Caco-2 (cell line): ENCODE data around the gene IFIT2. TPM values are rescaled to one million over a fixed set of nuclear protein-coding genes. Genes with fewer than 3 reads are reported as not detected.
"Not testable (repeated sequence)": the region's sequence is repeated elsewhere in the genome, so short reads cannot be mapped to it uniquely, and the experiment has no call there.

Experiments
- BruUV-seq: library from RNA; stranded (reverse); fragments of 400-500 nt; replicated peaks from 2 replicates; lab custom pipeline; 2021; lab: Mats Ljungman, UMichigan
- CTCF ChIA-PET: fragments of 300-600 bp; sonication (Branson Sonifier 250); formaldehyde crosslinking; loops from one replicate; lab custom pipeline; 2022; ENCODE audit warnings: antibody characterized with exemption; lab: Charles Lee
- POLR2A ChIA-PET: fragments of 300-600 bp; sonication (Branson Sonifier 250); formaldehyde crosslinking; loops from one replicate; lab custom pipeline; 2022; ENCODE audit warnings: antibody characterized with exemption; lab: Charles Lee
- DNase-seq, 2 experiments: peaks; one replicate each; pipeline versions ENCODE4 v3.0.0 to v3.0.0-alpha.2; 2020 to 2022
- H3K27me3 ChIP-seq: replicated peaks from 2 replicates; pipeline ENCODE4 v1.6.0; 2011; ENCODE audit warnings: low read length; ENCODE audit not compliant: control insufficient read depth, insufficient read depth
- H3K36me3 ChIP-seq: 2 replicates; pipeline ENCODE4 v1.5.1; 2011; ENCODE audit warnings: low read length; ENCODE audit not compliant: control insufficient read depth, insufficient read depth
- H3K4me1 ChIP-seq: fragments of 250-450 bp; sonication (Bioruptor Pico); 2 replicates; pipeline ENCODE4 v1.5.1; 2020; ENCODE audit warnings: mild to moderate bottlenecking
- H3K4me3 ChIP-seq: 2 replicates; pipeline ENCODE4 v1.5.1; 2011; ENCODE audit warnings: low read depth, mild to moderate bottlenecking, control low read depth, low read length
- H3K9me3 ChIP-seq: fragments of 250-450 bp; sonication (Bioruptor Pico); 2 replicates; pipeline ENCODE4 v1.5.1; 2020; ENCODE audit warnings: mild to moderate bottlenecking, moderate library complexity
- H3K27ac Mint-ChIP-seq: one replicate; pipeline ENCODE4 v1.8.0; 2022; ENCODE audit warnings: mixed read lengths; ENCODE audit not compliant: unreplicated experiment
- H3K27me3 Mint-ChIP-seq: one replicate; pipeline ENCODE4 v1.8.0; 2022; ENCODE audit warnings: mixed read lengths; ENCODE audit not compliant: insufficient read depth, unreplicated experiment
- H3K36me3 Mint-ChIP-seq: one replicate; pipeline ENCODE4 v1.8.0; 2022; ENCODE audit warnings: mild to moderate bottlenecking, mixed read lengths; ENCODE audit not compliant: insufficient read depth, unreplicated experiment
- H3K4me1 Mint-ChIP-seq: one replicate; pipeline ENCODE4 v1.8.0; 2022; ENCODE audit warnings: low read depth, mixed read lengths; ENCODE audit not compliant: unreplicated experiment
- H3K4me3 Mint-ChIP-seq: one replicate; pipeline ENCODE4 v1.8.0; 2022; ENCODE audit warnings: mild to moderate bottlenecking, moderate library complexity, mixed read lengths; ENCODE audit not compliant: unreplicated experiment
- H3K9me3 Mint-ChIP-seq: one replicate; pipeline ENCODE4 v1.8.0; 2022; ENCODE audit warnings: mixed read lengths; ENCODE audit not compliant: unreplicated experiment
- intact Hi-C: fragments of 100-400 bp; cut with micrococcal nuclease; formaldehyde crosslinking; loops from one replicate; pipeline ENCODE4 v1.10.0; 2022; ENCODE audit not compliant: unreplicated experiment
- total RNA-seq: library from RNA; stranded (reverse); gene quantifications from 2 replicates; pipeline ENCODE4 v1.2.3, GENCODE V29; 2022
- TF ChIP-seq, protein P1 (sequence below), 2 experiments: fragments of 200-600 bp in 1 of 2; IDR thresholded peaks; 1 replicate in 1 of 2; 2 replicates in 1 of 2; pipeline versions ENCODE4 v1.5.1 to v1.8.0; 2011 to 2022; ENCODE audit warnings: antibody characterized with exemption in 1 of 2, control low read depth in 1 of 2, inconsistent platforms in 1 of 2, low read depth in 1 of 2, low read length in 1 of 2, mild to moderate bottlenecking in 1 of 2, moderate library complexity in 1 of 2; ENCODE audit not compliant: insufficient read depth in 1 of 2, severe bottlenecking in 1 of 2, unreplicated experiment in 1 of 2

IFIT2 gene
- total RNA-seq, 1 experiment from 2014 or later, result 0.43 TPM

DNA sequence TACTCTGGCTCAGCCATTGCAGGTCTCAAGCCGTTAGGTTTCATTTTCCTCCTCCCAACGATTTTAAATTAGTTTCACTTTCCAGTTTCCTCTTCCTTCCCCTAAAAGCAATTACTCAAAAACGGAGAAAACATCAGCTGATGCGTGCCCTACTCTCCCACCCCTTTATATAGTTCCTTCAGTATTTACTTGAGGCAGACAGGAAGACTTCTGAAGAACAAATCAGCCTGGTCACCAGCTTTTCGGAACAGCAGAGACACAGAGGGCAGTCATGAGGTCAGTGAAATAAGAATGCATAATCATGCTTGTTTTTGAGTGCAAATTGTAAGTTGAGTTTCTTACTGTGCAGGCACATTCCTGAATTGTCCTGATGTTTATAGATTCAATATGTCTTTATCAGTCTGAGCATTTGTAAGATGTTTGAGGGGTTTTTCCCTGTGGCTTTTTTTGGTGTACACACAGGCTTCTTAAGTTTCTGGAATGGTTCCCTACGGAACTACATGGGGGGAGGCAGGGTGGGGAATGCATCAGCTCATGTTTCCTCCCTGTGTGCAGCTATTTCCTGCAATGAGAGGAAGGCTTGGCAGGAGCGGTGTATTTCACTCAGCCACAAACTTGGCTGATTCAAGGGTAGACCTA, 26.1 kb downstream of the IFIT2 start, which contains the start of gene IFIT3:
Gene IFIT3, plus strand, starts transcription at position 195 of the 639 bp plus-strand sequence. Its CDS starts 77 bp downstream, at position 272.
- Histone ChIP-seq H3K27me3 (no peaks in the 10 kb centered on the region), H3K4me3 (no peak within 1 kb of the TSS), H3K4me1 (peaks cover 21% of the 10 kb centered on the region), H3K36me3 (no peaks in the 10 kb centered on the region), H3K9me3 (no peaks in the 10 kb centered on the region; the same call in 1 of the 2 replicates)
- TF ChIP-seq, protein P1, sequence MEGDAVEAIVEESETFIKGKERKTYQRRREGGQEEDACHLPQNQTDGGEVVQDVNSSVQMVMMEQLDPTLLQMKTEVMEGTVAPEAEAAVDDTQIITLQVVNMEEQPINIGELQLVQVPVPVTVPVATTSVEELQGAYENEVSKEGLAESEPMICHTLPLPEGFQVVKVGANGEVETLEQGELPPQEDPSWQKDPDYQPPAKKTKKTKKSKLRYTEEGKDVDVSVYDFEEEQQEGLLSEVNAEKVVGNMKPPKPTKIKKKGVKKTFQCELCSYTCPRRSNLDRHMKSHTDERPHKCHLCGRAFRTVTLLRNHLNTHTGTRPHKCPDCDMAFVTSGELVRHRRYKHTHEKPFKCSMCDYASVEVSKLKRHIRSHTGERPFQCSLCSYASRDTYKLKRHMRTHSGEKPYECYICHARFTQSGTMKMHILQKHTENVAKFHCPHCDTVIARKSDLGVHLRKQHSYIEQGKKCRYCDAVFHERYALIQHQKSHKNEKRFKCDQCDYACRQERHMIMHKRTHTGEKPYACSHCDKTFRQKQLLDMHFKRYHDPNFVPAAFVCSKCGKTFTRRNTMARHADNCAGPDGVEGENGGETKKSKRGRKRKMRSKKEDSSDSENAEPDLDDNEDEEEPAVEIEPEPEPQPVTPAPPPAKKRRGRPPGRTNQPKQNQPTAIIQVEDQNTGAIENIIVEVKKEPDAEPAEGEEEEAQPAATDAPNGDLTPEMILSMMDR (IDR thresholded peaks at IDR 0.05; ENCODE audit: insufficient read depth in 1 of 2, low read depth in 1 of 2, low read length in 1 of 2, severe bottlenecking in 1 of 2, unreplicated experiment in 1 of 2), result no peak
- ChIA-PET CTCF (no interaction called here), POLR2A (no interaction called here)
- intact Hi-C loops, result no loop called here
- no peaks in the 10 kb centered on the region for H3K27me3 Mint-ChIP-seq
- H3K4me1 Mint-ChIP-seq, result peaks cover 16% of the 10 kb centered on the region
- no TSS peak for BruUV-seq
- no peaks in the 10 kb centered on the region for H3K36me3 Mint-ChIP-seq
- no peak for DNase-seq
- H3K4me3 Mint-ChIP-seq, result peak within 1 kb of the TSS; percentile 60
- H3K9me3 Mint-ChIP-seq, result no peaks in the 10 kb centered on the region
- peak within 1 kb of the TSS; percentile 76 for H3K27ac Mint-ChIP-seq

GRCh38 chr10:89329151-89329550, 27.3 kb downstream of the IFIT2 start:
- Histone ChIP-seq H3K9me3 (no peaks in the 10 kb centered on the region; the same call in 1 of the 2 replicates), H3K4me1 (peaks cover 32% of the 10 kb centered on the region), H3K4me3 (no peak overlapping the region), H3K36me3 (no peaks in the 10 kb centered on the region), H3K27me3 (no peaks in the 10 kb centered on the region)
- Mint-ChIP-seq H3K36me3 (no peaks in the 10 kb centered on the region), H3K9me3 (no peaks in the 10 kb centered on the region), H3K4me3 (no peak overlapping the region), H3K27ac (no peak overlapping the region), H3K27me3 (no peaks in the 10 kb centered on the region), H3K4me1 (peaks cover 18% of the 10 kb centered on the region)
- TF ChIP-seq, protein P1 (IDR thresholded peaks at IDR 0.05; ENCODE audit: insufficient read depth in 1 of 2, low read depth in 1 of 2, low read length in 1 of 2, severe bottlenecking in 1 of 2, unreplicated experiment in 1 of 2), result no peak
- DNase-seq, result no peak
- ChIA-PET CTCF (no interaction called here), POLR2A (no interaction called here)
- intact Hi-C loops, result no loop called here
- no TSS peak for BruUV-seq

- intact Hi-C loops, DNase-seq, POLR2A ChIA-PET, H3K4me3 ChIP-seq, H3K27me3 Mint-ChIP-seq, CTCF ChIA-PET, H3K27me3 ChIP-seq, H3K36me3 ChIP-seq, H3K36me3 Mint-ChIP-seq, BruUV-seq, H3K9me3 Mint-ChIP-seq, H3K9me3 ChIP-seq, H3K27ac Mint-ChIP-seq, H3K4me3 Mint-ChIP-seq: not testable (repeated sequence)
- peaks cover 18% of the 10 kb centered on the region for H3K4me1 Mint-ChIP-seq
- H3K4me1 ChIP-seq, result peaks cover 32% of the 10 kb centered on the region
Measured at GRCh38 chr10:89330014-89330413, 28.2 kb downstream of the IFIT2 start.
